GM21619 (cell line): ENCODE results near the gene NFASC.

ENCODE experiments used
- ATAC-seq: cut with Tn5 transposase; IDR thresholded peaks from one replicate; pipeline ENCODE4 v1.9.1; 2021; ENCODE audit not compliant: unreplicated experiment

The NFASC gene

GRCh38 chr1:204979306-204979705 lies 108.6 kb downstream of the NFASC start:
- no peak for ATAC-seq

GRCh38 chr1:204979891-204980649 lies 109.4 kb downstream of the NFASC start:
- ATAC-seq = no peak

- no peak for ATAC-seq
These were observed 110.3 kb downstream of the NFASC start for GRCh38 chr1:204980840-204981405.

GRCh38 chr1:204983136-204983535 lies 112.5 kb downstream of the NFASC start:
- no peak for ATAC-seq

- ATAC-seq = no peak
These were observed 113.2 kb downstream of the NFASC start for GRCh38 chr1:204983881-204984280.

GRCh38 chr1:204984499-204984898 lies 113.8 kb downstream of the NFASC start:
- ATAC-seq = no peak

GRCh38 chr1:204986181-204986580 lies 115.5 kb downstream of the NFASC start:
- no peak for ATAC-seq

GRCh38 chr1:204987689-204988088 lies 117.0 kb downstream of the NFASC start:
- ATAC-seq = no peak

GRCh38 chr1:204988196-204988595 lies 117.5 kb downstream of the NFASC start:
- no peak for ATAC-seq

- ATAC-seq = no peak
These were observed 118.8 kb downstream of the NFASC start for GRCh38 chr1:204989266-204990058.

GRCh38 chr1:204990059-204990664 lies 119.5 kb downstream of the NFASC start:
- no peak for ATAC-seq

GRCh38 chr1:204990721-204991341 lies 120.2 kb downstream of the NFASC start:
- ATAC-seq = no peak

GRCh38 chr1:204991342-204991844 lies 120.7 kb downstream of the NFASC start:
- no peak for ATAC-seq

GRCh38 chr1:204992201-204992997 lies 121.7 kb downstream of the NFASC start:
- ATAC-seq = no peak

GRCh38 chr1:204992998-204993314 lies 122.3 kb downstream of the NFASC start:
- ATAC-seq = no peak

GRCh38 chr1:204994086-204994862 lies 123.6 kb downstream of the NFASC start:
- no peak for ATAC-seq

- no peak for ATAC-seq
These were observed 126.3 kb downstream of the NFASC start for GRCh38 chr1:204996981-204997380.

- ATAC-seq = no peak
These were observed 127.1 kb downstream of the NFASC start for GRCh38 chr1:204997591-204998355.

- no peak for ATAC-seq
These were observed 130.5 kb downstream of the NFASC start for GRCh38 chr1:205001162-205001561.
